Kidney (tissue), 14 donors: ENCODE measurements around the gene PRDM16. TPM values are rescaled to one million over a fixed set of nuclear protein-coding genes. Genes with fewer than 3 reads are reported as not detected.
A peak's percentile ranks its signal among the peaks of the same experiment; 100 is the strongest.

Source experiments
- DNase-seq, 5 donors: peaks; one replicate each; pipeline ENCODE4 v3.0.0-alpha.2; 2013 to 2020
- FAIRE-seq: peaks from 2 replicates; lab custom pipeline; 2012; peaks lifted over from hg19 to GRCh38; lab: Jason Lieb, UNC
- H3K27ac ChIP-seq, 2 donors: one replicate each; pipeline ENCODE4 v1.7.0; 2013; ENCODE audit warnings: low read depth in 2 of 2, low read length in 2 of 2, inconsistent platforms in 1 of 2
- H3K27me3 ChIP-seq: one replicate; pipeline ENCODE4 v1.7.1; 2013; ENCODE audit warnings: low read length, inconsistent platforms; ENCODE audit not compliant: control insufficient read depth, insufficient read depth
- H3K36me3 ChIP-seq, 3 donors: one replicate each; pipeline versions ENCODE4 v1.7.0 to v1.7.1; 2013; ENCODE audit warnings: low read length in 3 of 3, control low read depth in 1 of 3, inconsistent platforms in 1 of 3; ENCODE audit not compliant: insufficient read depth in 3 of 3, control insufficient read depth in 2 of 3
- H3K4me1 ChIP-seq, 3 donors: one replicate each; pipeline versions ENCODE4 v1.7.0 to v1.7.1; 2013; ENCODE audit warnings: low read length in 3 of 3, inconsistent platforms in 1 of 3, low read depth in 1 of 3; ENCODE audit not compliant: control insufficient read depth in 2 of 3, insufficient read depth in 2 of 3
- H3K4me3 ChIP-seq, 3 donors: one replicate each; pipeline versions ENCODE4 v1.7.0 to v1.8.1; 2013; ENCODE audit warnings: low read length in 3 of 3, control low read depth in 1 of 3, inconsistent platforms in 1 of 3
- H3K9ac ChIP-seq, 3 donors: one replicate each; pipeline versions ENCODE4 v1.7.0 to v1.7.1; 2013; ENCODE audit warnings: low read length in 3 of 3, control low read depth in 1 of 3, inconsistent platforms in 1 of 3
- H3K9me3 ChIP-seq, 3 donors: one replicate each; pipeline versions ENCODE4 v1.7.0 to v1.7.1; 2013; ENCODE audit warnings: low read length in 3 of 3, control low read depth in 1 of 3, inconsistent platforms in 1 of 3; ENCODE audit not compliant: control insufficient read depth in 2 of 3, insufficient read depth in 1 of 3
- intact Hi-C: fragments of 100-400 bp; cut with DNase I; formaldehyde crosslinking; loops from one replicate; pipeline ENCODE4 v1.11.1; 2022
- polyA plus RNA-seq: library from polyadenylated mRNA; stranded (reverse); fragments of 350-450 nt; fragmentation: Illumina TruSeq; extraction: RNeasy Lipid Tissue Mini Kit (QIAGEN cat#74804); gene quantifications from one replicate; pipeline ENCODE4 v1.2.3, GENCODE V29; 2014; ENCODE audit warnings: low read depth, low replicate concordance; ENCODE audit not compliant: insufficient read depth
- total RNA-seq: library from RNA; stranded (reverse); fragmentation: NEBNext Ultra II Directional; extraction: Animal tissue kit (Norgen Biotek cat#: 25700); gene quantifications from one replicate; pipeline ENCODE4 v1.2.1, GENCODE V29; 2021
- TF ChIP-seq, protein P1 (sequence below): IDR thresholded peaks from 3 replicates; pipeline ENCODE4 v1.5.1; 2012; ENCODE audit warnings: mild to moderate bottlenecking, moderate library complexity, borderline replicate concordance; ENCODE audit not compliant: insufficient read depth; ENCODE audit errors: extremely low read depth
- donor health status: control.
- donor health status: control.
- donor health status: control.
- donor health status: control.
- donor health status: control.
- donor health status: DM: yes; HTN: yes; CAD: no.
- donor health status: Normal renal cell carcinoma (clear cell type).

The PRDM16 gene
- total and polyA plus RNA-seq, 2 donors from 2014 or later, result 3.0 to 21.9 TPM

DNA sequence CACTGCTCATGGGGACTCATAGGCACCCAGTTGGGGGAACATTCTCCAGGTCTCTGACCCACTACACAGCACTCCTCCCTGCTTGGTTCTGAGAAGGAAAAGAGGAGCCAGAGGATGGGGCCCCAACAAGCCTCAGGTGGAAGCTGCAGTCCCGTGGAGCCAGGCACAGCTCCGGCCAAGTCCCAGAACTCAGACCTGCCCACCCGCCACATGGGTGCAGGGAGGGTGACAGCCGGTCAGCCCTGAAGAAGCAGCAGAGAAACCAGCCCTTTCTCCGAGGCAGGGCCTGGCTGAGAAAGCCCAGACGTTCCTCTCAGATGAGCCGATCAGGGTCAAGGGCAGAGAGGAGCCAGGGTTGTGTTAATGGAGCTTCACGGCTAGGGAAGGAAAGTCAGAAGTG is 106.5 kb downstream of the PRDM16 start:
- peak overlapping the region in 1 of 3 donors; percentile 9 for H3K9ac ChIP-seq
- H3K27me3 ChIP-seq, result no peaks in the 10 kb centered on the region
- no peak overlapping the region for H3K4me3 ChIP-seq
- FAIRE-seq (no peak), DNase-seq (no peak)
- peak overlapping the region; percentile 13 to 48 for H3K27ac ChIP-seq
- intact Hi-C loops, result no loop called here
- H3K4me1 ChIP-seq, result peaks cover 0 to 44% (median 37%) of the 10 kb centered on the region in 3 donors
- no peaks in the 10 kb centered on the region for H3K9me3 ChIP-seq
- TF ChIP-seq, protein P1, sequence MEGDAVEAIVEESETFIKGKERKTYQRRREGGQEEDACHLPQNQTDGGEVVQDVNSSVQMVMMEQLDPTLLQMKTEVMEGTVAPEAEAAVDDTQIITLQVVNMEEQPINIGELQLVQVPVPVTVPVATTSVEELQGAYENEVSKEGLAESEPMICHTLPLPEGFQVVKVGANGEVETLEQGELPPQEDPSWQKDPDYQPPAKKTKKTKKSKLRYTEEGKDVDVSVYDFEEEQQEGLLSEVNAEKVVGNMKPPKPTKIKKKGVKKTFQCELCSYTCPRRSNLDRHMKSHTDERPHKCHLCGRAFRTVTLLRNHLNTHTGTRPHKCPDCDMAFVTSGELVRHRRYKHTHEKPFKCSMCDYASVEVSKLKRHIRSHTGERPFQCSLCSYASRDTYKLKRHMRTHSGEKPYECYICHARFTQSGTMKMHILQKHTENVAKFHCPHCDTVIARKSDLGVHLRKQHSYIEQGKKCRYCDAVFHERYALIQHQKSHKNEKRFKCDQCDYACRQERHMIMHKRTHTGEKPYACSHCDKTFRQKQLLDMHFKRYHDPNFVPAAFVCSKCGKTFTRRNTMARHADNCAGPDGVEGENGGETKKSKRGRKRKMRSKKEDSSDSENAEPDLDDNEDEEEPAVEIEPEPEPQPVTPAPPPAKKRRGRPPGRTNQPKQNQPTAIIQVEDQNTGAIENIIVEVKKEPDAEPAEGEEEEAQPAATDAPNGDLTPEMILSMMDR, result no peak
- H3K36me3 ChIP-seq, result no peaks in the 10 kb centered on the region

DNA sequence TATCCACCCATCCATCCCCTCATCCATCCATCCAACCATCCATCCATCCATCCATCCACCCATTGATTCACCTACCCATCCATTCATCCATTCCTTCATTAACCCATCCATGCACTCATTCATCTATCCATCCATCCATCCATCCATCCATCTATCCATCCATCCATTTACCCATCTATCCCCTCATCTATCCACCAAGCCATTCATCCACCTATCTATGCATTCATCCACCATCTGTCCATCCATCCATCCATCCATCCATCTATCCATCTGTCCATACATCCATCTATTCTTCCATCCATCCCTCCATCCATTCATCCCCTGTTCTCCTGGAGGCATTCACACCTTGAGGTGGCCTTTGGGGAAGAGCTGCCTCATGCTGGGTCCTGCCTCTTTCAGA is 107.0 kb downstream of the PRDM16 start:
- Histone ChIP-seq H3K36me3 (peaks cover 0 to 2% (median 0%) of the 10 kb centered on the region in 3 donors), H3K27ac (no peak overlapping the region), H3K27me3 (peaks cover 2% of the 10 kb centered on the region), H3K4me1 (peaks cover 0 to 38% (median 32%) of the 10 kb centered on the region in 3 donors), H3K9ac (no peak overlapping the region), H3K9me3 (peaks cover 0 to under 1% (median 0%) of the 10 kb centered on the region in 3 donors), H3K4me3 (peak overlapping the region in 1 of 3 donors; percentile 8)
- TF ChIP-seq, protein P1, result no peak
- no peak for DNase-seq
- intact Hi-C loops, result no loop called here
- no peak for FAIRE-seq

GRCh38 chr1:3176820-3177219 is 107.8 kb downstream of the PRDM16 start:
- peaks cover 0 to 7% (median 0%) of the 10 kb centered on the region in 3 donors for H3K9me3 ChIP-seq
- H3K4me1 ChIP-seq, result peaks cover 0 to 32% (median 26%) of the 10 kb centered on the region in 3 donors
- intact Hi-C loops, result no loop called here
- H3K9ac ChIP-seq, result no peak overlapping the region
- DNase-seq (no peak), FAIRE-seq (no peak)
- H3K36me3 ChIP-seq, result peaks cover 0 to 9% (median 0%) of the 10 kb centered on the region in 3 donors
- TF ChIP-seq, protein P1, result no peak
- H3K4me3 ChIP-seq, result no peak overlapping the region
- peaks cover 2% of the 10 kb centered on the region for H3K27me3 ChIP-seq
- H3K27ac ChIP-seq, result no peak overlapping the region

GRCh38 chr1:3178279-3178678 is 109.3 kb downstream of the PRDM16 start:
- peaks cover 0 to 9% (median 0%) of the 10 kb centered on the region in 3 donors for H3K36me3 ChIP-seq
- intact Hi-C loops, result no loop called here
- no peak for FAIRE-seq
- H3K4me1 ChIP-seq, result peaks cover 0 to 24% (median 15%) of the 10 kb centered on the region in 3 donors
- peaks cover 2% of the 10 kb centered on the region for H3K27me3 ChIP-seq
- peaks cover 0 to 7% (median 0%) of the 10 kb centered on the region in 3 donors for H3K9me3 ChIP-seq
- no peak overlapping the region for H3K9ac ChIP-seq
- DNase-seq, result no peak
- H3K27ac ChIP-seq, result no peak overlapping the region
- H3K4me3 ChIP-seq, result no peak overlapping the region
- TF ChIP-seq, protein P1, result no peak
